SHP77 treated with DMSO at 0.1 percent for 48 hours (cell line): ENCODE measurements around the gene EFCAB12.
A peak's percentile ranks its signal among the peaks of the same experiment; 100 is the strongest.
"Not testable (repeated sequence)": the region's sequence is repeated elsewhere in the genome, so short reads cannot be mapped to it uniquely, and the experiment has no call there.

Source experiments
- DNase-seq: peaks from one replicate; lab custom pipeline; 2025; lab: John Stamatoyannopoulos, UW

Gene EFCAB12

GRCh38 chr3:129419476-129419875, 9.0 kb downstream of the EFCAB12 start:
- no peak for DNase-seq

- no peak for DNase-seq
Measured at GRCh38 chr3:129418041-129418973, 10.1 kb downstream of the EFCAB12 start.

DNA sequence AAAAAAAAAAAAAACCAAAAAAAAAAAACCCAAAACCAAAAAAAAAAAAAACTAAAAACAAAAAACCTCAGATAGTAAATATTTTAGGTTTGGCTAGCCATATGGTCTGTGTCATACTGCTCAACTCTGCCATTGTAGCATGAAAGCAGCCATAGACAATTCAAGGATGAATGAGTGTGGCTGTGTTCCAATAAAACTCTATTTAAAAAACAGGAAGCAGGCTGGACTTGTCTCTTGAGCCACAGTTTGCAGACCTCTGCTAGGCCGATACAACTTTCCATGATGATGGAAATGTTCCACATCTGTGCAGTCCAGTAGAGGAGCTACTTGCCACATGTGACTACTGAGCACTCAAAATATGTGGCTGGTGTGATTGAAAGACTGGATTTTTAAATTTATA, 11.1 kb downstream of the EFCAB12 start:
- DNase-seq, result no peak

GRCh38 chr3:129416415-129416814, 12.0 kb downstream of the EFCAB12 start:
- DNase-seq, result no peak

DNA sequence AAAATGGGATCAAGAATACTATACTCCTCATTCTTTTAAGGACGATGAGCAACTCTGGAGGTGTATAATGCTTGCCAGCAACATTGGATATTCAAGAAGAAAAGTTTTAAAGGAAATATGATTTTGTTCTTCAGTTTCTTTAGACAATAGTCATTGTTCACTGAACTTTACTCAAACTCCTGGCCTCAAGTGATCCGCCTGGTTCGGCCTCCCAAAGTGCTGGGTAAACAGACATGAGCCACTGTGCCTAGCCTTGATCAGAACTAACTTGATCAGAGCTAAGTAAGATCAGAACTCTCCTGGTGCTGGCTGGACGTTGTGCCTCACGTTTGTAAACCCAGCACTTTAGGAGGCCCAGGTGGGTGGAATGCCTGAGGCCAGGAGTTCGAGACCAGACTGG, 12.6 kb downstream of the EFCAB12 start:
- no peak for DNase-seq

DNA sequence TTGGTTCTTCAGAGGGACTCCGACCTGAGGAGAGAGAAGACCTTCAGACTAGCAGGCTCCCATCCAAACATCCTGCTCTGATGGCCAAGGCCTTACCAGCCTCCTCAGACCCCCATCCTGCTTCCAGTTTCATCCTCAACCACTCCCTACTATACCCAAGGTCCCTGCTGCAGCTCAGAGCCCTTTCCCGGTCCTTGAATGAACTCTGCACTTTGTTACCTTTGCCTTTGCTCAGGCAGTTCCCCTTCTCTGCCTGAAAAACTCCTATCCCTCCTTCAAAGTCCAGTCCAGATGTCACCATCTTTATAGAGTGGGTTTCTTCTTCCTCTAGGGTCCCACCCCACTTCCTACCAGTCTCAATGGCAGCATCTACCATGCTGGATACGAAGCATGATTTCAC, 13.1 kb downstream of the EFCAB12 start:
- DNase-seq, result no peak

DNA sequence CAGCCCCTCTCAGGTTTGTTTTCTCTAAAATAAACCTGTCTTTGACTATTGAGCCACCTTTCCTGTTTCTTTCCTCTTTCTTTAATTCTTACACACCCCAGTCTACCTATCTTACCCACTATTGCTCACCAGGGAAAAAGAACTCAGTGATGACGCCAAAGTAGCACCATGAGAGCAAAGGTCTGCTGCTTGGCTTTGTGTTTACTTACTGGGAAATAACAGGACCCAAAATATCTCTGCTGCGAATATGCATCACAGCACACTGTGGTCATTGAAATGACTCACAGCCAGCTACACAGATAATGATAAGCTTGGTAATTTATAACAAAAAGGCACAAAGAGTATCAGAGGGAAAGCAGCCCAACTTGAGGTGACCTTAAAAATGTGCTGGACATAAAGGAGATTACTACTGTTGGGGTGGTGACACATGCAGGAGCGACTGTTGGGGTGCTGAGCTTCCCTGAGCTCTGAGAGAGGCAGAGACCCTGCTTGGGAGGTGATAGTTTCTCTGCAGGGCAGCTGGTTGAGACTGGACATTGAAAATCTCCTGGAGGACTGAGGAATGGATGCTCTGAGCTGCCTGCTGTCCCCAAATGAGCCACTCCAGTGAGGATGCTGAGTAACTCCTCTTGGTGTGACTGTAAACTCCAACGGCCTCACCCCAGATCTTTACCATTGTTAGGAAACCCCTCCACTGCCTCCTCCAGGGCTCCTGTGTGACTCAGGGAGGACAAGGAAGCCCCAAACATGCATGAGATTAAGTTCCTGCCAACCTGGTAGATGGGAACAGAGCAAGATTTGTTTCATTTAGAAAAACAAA, 14.5 kb downstream of the EFCAB12 start:
- DNase-seq, result no peak

- DNase-seq, result not testable (repeated sequence)
Measured at GRCh38 chr3:129413238-129413637, 15.2 kb downstream of the EFCAB12 start.

DNA sequence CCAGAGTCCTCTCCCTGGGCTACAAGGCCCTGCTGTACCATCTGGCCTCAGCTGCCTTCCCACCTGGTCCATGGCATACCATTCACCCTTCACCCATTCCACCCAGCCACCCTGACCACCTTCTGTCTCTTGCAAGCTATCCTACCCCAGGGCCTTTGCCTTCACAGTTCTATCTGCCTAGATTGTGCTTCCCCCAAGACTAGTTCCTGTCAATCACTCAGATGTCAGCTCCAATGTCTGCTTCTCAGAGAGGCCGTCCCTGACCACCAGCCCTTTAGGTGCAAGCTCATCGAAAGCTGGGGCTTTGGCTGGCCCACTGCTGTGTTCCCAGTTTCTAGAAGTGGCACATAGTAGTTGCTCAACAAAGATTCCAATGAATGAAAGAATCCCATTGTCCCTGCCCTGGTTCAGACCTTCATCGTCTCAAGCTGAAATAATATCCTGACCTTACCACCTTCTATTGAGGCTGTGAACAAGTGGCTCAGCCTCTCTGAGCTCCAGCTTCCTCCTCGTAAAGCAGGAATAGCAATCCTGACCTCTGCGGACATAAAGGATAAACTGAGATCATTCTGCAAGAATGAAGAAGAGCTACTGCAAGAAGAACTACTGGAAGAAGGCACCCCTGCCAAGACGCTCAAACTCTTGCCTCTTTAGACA, 15.8 kb downstream of the EFCAB12 start:
- DNase-seq, result no peak

DNA sequence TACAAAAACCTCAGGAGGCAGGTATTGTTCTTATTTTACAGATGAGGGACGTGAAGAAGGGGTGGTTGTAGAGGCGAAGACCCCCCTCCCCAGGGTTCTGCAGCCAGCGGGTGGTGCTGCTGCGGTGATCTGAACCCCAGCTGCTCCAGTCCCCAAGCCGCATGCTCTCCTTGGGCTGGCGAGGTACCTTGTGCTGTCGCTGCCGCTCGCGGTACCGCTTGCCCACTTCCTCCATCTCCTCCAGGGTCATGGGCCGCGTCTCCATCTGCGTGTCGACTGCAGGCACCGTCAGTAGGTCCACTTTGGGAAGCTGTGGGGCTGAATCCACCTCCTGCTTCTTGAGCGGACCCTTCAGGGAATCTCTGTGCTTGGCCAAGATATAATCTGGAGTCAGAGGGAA, 17.5 kb downstream of the EFCAB12 start:
- DNase-seq, result no peak

GRCh38 chr3:129409541-129409940, 18.9 kb downstream of the EFCAB12 start:
- no peak for DNase-seq

- DNase-seq, result no peak
Measured at GRCh38 chr3:129404610-129405009, 23.8 kb downstream of the EFCAB12 start.

- DNase-seq, result no peak
Measured at GRCh38 chr3:129404130-129404529, 24.3 kb downstream of the EFCAB12 start.

- DNase-seq, result no peak
Measured at GRCh38 chr3:129403450-129403849, 25.0 kb downstream of the EFCAB12 start.

- no peak for DNase-seq
Measured at GRCh38 chr3:129402616-129403015, 25.8 kb downstream of the EFCAB12 start.

DNA sequence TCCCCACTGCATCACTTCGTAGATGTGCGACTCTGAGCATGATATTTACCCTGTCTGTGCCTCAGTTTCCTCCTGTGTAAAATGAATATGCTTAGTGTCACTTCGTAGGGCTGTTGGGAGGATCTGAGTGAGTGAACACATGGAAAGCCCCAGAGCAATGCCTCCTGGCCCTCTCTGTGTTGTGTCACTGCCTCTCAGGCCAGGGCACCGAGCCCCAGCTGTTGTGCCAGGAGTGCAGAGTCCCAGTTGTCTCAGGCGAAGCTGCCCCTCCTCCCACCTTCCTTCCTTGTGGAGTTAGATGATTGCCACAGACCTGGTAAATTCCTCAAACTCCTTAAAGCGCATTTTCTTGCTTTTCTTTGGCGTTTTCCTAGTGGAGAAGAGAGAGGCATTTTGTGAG, 26.2 kb downstream of the EFCAB12 start:
- no peak for DNase-seq

DNA sequence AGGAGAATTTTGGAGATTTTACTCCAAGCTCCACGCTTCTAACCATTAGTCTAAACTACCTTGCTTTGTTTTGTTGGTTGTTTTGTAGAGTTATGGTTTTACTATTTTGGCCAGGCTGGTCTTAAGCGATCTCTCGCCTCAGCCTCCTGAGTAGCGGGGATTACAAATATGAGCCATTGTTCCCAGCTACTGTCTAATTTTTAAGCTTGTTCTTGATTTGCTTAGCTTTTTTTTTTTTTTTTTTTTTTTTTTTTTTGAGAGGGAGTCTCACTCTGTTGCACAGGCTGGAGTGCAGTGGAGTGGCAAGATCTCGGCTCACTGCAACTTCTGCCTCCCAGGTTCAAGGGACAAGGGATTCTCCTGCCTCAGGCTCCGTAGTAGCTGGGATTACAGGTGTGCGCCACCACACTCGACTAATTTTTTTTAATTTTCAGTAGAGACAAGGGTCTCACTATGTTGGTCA, 28.5 kb downstream of the EFCAB12 start:
- DNase-seq, result no peak

DNA sequence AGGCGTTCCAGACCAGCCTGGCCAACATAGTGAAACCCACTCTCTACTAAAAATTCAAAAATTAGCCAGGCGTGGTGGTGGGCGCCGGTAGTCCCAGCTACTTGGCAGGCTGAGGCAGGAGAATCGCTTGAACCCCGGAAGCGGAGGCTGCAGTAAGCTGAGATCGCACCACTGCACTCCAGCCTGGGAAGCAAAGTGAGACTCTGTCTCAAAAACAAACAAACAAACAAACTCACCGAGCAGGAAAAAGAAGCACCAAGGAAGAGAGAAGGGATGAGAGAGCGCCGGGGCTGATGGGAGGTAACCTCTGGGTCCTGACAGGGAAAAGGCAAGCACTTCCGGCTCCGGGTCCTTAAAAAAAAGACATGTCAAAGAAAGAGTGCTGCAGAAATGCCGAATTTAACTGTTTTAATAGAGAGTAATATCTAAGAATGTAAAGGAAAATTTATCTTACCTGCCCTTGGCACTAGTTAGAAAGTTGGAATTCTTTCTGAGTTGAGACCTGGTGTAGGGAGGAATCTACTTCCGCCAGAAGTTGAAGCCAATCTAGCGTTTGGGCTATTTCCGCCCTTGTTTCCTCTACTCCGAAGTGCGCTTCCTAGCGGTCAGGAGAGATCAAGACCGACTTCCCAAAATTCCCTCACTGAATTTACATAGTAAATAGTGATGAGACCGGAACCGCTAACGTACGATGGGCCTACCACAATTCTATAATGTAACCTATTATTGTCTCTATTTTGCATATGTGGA, 29.1 kb downstream of the EFCAB12 start:
- DNase-seq, result peak; percentile 98

DNA sequence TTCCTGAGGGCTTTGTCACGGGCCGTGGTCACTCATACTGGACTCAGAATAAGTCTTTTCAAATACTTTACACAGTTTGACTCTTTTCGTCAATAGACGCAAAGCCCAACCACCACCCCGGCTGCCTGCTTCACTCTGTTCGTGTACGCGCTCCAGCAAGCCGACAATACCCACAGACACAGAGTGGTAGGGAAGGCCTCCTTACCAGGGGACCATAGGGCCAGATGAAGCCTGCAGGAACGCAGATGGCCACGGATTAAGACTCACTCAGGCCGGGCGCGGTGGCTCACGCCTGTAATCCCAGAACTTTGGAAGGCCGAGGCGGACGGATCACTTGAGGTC, 29.7 kb downstream of the EFCAB12 start:
- DNase-seq, result no peak

DNA sequence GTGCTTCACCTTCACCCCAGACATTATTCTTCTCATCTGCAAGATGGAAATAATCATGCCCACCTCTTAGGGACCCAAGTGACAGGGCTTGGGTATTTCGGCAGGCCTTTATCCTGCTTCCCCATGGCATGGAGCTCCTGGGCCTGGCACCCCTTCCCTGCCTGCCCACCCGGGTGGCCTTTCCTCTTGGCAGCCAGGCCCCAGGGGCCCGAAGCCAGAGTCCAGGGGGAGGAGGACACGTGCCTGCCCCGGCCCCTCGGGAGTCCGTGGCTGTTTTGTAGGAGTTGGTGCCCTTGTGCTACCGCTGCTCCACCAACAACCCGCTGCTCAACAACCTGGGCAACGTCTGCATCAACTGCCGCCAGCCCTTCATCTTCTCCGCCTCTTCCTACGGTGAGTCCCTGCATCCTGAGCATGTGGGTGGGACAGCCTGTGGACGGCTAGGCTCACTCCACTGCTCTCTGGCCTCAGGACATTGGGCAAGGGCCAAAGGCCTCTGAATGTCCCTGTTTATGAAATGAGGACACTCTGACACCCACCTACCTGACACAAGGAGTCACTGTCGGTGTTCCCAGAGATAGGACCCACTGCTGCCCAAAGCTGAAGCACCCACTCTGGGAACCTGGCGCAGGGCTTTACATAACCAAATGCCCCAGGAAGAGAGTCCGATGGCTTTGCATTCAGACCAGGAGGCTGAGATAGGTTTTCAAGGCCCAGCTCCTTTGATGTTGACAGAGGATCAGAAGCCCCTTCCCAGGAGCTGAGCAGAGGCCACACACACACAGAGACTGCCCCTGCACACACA, 34.5 kb downstream of the EFCAB12 start:
- DNase-seq, result not testable (repeated sequence)

GRCh38 chr3:129393271-129393670, 35.2 kb downstream of the EFCAB12 start:
- no peak for DNase-seq
